HFFc6 (cell line): ENCODE data around the gene ABCA9. TPM values are rescaled to one million over a fixed set of nuclear protein-coding genes. Genes with fewer than 3 reads are reported as not detected.

ENCODE experiments used
- DNase-seq: peaks from one replicate; pipeline ENCODE4 v3.0.0-alpha.2; 2018
- H3K27ac Mint-ChIP-seq: 2 replicates; pipeline ENCODE4 v1.8.0; 2020; ENCODE audit warnings: mild to moderate bottlenecking, mixed read lengths
- H3K27me3 Mint-ChIP-seq: 2 replicates; pipeline ENCODE4 v1.8.0; 2021; ENCODE audit warnings: mild to moderate bottlenecking, moderate library complexity, mixed read lengths; ENCODE audit not compliant: insufficient read depth
- H3K36me3 Mint-ChIP-seq: 2 replicates; pipeline ENCODE4 v1.8.0; 2021; ENCODE audit warnings: low read depth, mixed read lengths
- H3K4me1 Mint-ChIP-seq: 2 replicates; pipeline ENCODE4 v1.8.0; 2020; ENCODE audit warnings: low read depth, mixed read lengths
- H3K4me3 Mint-ChIP-seq: 2 replicates; pipeline ENCODE4 v1.8.0; 2020; ENCODE audit warnings: mild to moderate bottlenecking, moderate library complexity, mixed read lengths
- H3K9me3 Mint-ChIP-seq: 2 replicates; pipeline ENCODE4 v1.8.0; 2020; ENCODE audit warnings: mild to moderate bottlenecking, mixed read lengths
- total RNA-seq, 6 experiments: library from RNA; stranded (reverse); fragmentation: NEBNext Ultra II Directional; extraction: Animal tissue kit (Norgen Biotek cat#: 25700); gene quantifications; 2 replicates in 1 of 6; 3 replicates in 5 of 6; pipeline ENCODE4 v1.2.3, GENCODE V29; 2021
- TF ChIP-seq, protein P1 (sequence below): fragments of 200-600 bp; sonication (generic); IDR thresholded peaks from 2 replicates; pipeline ENCODE4 v1.5.0; 2021; ENCODE audit warnings: antibody characterized with exemption, mild to moderate bottlenecking

ABCA9 gene
- total RNA-seq, 6 experiments from 2014 or later: not detected

GRCh38 chr17:69042308-69042707 is 18.4 kb downstream of the ABCA9 start:
- TF ChIP-seq, protein P1, sequence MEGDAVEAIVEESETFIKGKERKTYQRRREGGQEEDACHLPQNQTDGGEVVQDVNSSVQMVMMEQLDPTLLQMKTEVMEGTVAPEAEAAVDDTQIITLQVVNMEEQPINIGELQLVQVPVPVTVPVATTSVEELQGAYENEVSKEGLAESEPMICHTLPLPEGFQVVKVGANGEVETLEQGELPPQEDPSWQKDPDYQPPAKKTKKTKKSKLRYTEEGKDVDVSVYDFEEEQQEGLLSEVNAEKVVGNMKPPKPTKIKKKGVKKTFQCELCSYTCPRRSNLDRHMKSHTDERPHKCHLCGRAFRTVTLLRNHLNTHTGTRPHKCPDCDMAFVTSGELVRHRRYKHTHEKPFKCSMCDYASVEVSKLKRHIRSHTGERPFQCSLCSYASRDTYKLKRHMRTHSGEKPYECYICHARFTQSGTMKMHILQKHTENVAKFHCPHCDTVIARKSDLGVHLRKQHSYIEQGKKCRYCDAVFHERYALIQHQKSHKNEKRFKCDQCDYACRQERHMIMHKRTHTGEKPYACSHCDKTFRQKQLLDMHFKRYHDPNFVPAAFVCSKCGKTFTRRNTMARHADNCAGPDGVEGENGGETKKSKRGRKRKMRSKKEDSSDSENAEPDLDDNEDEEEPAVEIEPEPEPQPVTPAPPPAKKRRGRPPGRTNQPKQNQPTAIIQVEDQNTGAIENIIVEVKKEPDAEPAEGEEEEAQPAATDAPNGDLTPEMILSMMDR: no peak
- Mint-ChIP-seq H3K4me3 (no peak overlapping the region), H3K9me3 (peaks cover 44% of the 10 kb centered on the region), H3K36me3 (peaks cover 2% of the 10 kb centered on the region; the same call in 1 of the 2 replicates), H3K4me1 (no peaks in the 10 kb centered on the region), H3K27ac (no peak overlapping the region), H3K27me3 (no peaks in the 10 kb centered on the region)
- no peak for DNase-seq

DNA sequence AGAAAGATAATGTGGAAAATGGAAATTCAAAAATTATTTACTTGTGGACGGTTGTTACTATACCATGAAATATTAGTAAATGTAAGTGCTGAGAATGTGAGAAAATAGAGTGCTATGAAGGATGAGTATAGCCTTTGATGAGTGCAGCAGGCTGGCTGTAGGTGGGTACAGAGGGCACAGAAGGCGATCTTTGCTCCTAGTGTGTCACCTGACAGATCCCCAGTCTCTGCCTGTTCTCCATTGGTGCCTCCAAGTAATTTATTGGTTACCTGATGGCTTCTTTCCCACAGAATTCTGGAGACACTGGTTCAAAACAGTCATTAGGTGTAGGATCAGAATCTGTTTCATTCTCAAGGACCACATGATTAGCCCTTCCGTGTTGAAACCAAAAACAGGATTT is 28.9 kb downstream of the ABCA9 start:
- H3K36me3 Mint-ChIP-seq: no peaks in the 10 kb centered on the region
- H3K4me3 Mint-ChIP-seq: no peak overlapping the region
- no peaks in the 10 kb centered on the region for H3K27me3 Mint-ChIP-seq
- TF ChIP-seq, protein P1: no peak
- peaks cover 23% of the 10 kb centered on the region for H3K9me3 Mint-ChIP-seq
- no peaks in the 10 kb centered on the region for H3K4me1 Mint-ChIP-seq
- H3K27ac Mint-ChIP-seq: no peak overlapping the region
- DNase-seq: no peak

- H3K27me3 Mint-ChIP-seq: no peaks in the 10 kb centered on the region
- TF ChIP-seq, protein P1: no peak
- no peak overlapping the region for H3K27ac Mint-ChIP-seq
- no peak for DNase-seq
- no peaks in the 10 kb centered on the region for H3K36me3 Mint-ChIP-seq
- H3K4me3 Mint-ChIP-seq: no peak overlapping the region
- H3K4me1 Mint-ChIP-seq: no peaks in the 10 kb centered on the region
- peaks cover 26% of the 10 kb centered on the region; the same call in 1 of the 2 replicates for H3K9me3 Mint-ChIP-seq
Observed at GRCh38 chr17:69030169-69030568, 30.6 kb downstream of the ABCA9 start.

GRCh38 chr17:69018687-69019086 is 42.0 kb downstream of the ABCA9 start:
- TF ChIP-seq, protein P1: no peak
- no peak for DNase-seq
- H3K27me3 Mint-ChIP-seq: no peaks in the 10 kb centered on the region
- H3K4me3 Mint-ChIP-seq: no peak overlapping the region
- no peak overlapping the region for H3K27ac Mint-ChIP-seq
- peaks cover 19% of the 10 kb centered on the region for H3K9me3 Mint-ChIP-seq
- no peaks in the 10 kb centered on the region for H3K4me1 Mint-ChIP-seq
- H3K36me3 Mint-ChIP-seq: no peaks in the 10 kb centered on the region

- TF ChIP-seq, protein P1: no peak
- H3K36me3 Mint-ChIP-seq: no peaks in the 10 kb centered on the region
- H3K27me3 Mint-ChIP-seq: no peaks in the 10 kb centered on the region
- H3K4me1 Mint-ChIP-seq: no peaks in the 10 kb centered on the region
- no peak for DNase-seq
- H3K4me3 Mint-ChIP-seq: no peak overlapping the region
- no peak overlapping the region for H3K27ac Mint-ChIP-seq
- H3K9me3 Mint-ChIP-seq: peaks cover 20% of the 10 kb centered on the region; the same call in 1 of the 2 replicates
Observed at GRCh38 chr17:69018022-69018615, 42.6 kb downstream of the ABCA9 start.
